Activated T-cell treated with anti-CD3 and anti-CD28 coated beads, Interleukin-2, amount 50 U/mL, for 1 hour (primary cell): Measurements from ENCODE around the gene SOS1.
"Not testable (repeated sequence)": the region's sequence is repeated elsewhere in the genome, so short reads cannot be mapped to it uniquely, and the experiment has no call there.

Experiments
- DNase-seq: peaks from one replicate; pipeline ENCODE4 v3.0.0-alpha.2; 2020

The SOS1 gene

DNA sequence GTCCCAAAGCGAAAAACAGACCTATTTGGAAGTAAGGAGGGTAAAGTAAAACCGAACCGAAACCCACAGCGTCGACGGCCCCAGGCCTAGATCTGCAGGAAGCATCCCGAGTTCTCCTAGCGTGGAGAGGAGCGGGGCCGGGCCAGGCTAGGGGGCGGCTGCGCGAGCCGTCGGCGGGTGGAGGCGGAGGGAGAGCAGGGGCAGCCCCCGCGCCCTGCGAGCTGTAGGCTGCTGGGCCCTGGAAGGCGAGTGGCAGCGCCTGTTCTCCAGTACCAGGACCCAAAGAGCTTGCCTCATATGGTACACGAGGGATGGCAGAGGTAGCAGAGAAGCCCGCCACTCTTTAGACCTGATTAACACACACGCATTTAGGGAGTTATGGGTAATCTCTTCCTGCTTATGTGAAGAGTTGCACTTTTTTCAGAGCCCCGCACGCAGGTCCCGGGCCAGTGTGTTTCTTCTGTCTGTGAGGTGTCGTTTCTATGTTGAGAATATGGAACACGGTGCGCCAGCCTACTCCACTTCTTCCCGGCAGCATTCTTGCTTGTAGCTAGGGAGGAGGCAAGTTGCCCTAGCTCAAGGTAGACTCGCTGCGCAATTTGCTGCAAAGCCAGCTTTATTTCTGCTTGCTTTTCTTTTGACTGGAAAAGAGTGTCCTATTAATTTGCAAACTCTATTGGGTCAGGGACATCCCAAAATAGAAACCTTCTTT is 160.1 kb downstream of the SOS1 start:
- DNase-seq: no peak

DNA sequence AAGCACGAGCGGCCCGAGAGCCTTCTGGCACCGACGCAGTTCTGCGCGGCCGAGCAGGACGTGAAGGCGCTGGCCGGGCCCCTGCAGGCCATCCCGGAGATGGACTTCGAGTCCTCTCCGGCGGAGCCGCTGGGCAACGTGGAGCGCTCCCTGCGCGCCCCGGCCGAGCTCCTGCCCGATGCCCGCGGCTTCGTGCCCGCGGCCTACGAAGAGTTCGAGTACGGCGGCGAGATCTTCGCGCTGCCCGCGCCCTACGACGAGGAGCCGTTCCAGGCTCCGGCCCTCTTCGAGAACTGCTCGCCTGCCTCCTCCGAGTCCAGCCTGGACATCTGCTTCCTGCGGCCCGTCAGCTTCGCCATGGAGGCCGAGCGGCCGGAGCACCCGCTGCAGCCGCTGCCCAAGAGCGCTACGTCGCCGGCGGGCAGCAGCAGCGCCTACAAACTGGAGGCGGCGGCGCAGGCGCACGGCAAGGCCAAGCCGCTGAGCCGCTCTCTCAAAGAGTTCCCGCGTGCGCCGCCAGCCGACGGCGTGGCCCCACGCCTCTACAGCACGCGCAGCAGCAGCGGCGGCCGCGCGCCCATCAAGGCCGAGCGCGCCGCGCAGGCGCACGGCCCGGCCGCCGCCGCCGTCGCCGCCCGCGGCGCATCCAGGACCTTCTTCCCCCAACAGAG is 160.8 kb downstream of the SOS1 start:
- peak; percentile 65 for DNase-seq

GRCh38 chr2:38959466-38959865 is 161.4 kb downstream of the SOS1 start:
- DNase-seq: no peak

- no peak for DNase-seq
Observed at GRCh38 chr2:38957972-38958371, 162.9 kb downstream of the SOS1 start.

DNA sequence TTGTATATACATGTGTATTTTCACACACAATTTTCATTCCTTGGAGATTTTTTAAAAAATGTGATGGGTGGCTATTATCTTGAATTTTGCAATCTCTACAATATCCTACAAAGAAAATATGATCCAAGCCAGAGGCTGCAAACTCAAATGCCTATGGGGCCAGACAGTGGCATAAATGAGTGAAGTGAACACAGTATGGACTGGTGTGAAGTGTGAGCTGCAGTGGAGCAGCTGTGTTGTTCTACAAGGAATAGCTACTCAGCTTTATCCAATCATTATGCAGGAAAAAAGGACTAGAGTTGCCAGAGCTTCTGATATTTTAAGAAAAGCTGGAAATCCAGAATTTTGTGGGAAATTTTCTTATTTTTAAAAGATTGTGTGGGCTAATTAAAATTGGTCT is 169.1 kb downstream of the SOS1 start:
- no peak for DNase-seq

- DNase-seq: no peak
Observed at GRCh38 chr2:38948995-38949394, 171.9 kb downstream of the SOS1 start.

- no peak for DNase-seq
Observed at GRCh38 chr2:38948387-38948882, 172.4 kb downstream of the SOS1 start.

DNA sequence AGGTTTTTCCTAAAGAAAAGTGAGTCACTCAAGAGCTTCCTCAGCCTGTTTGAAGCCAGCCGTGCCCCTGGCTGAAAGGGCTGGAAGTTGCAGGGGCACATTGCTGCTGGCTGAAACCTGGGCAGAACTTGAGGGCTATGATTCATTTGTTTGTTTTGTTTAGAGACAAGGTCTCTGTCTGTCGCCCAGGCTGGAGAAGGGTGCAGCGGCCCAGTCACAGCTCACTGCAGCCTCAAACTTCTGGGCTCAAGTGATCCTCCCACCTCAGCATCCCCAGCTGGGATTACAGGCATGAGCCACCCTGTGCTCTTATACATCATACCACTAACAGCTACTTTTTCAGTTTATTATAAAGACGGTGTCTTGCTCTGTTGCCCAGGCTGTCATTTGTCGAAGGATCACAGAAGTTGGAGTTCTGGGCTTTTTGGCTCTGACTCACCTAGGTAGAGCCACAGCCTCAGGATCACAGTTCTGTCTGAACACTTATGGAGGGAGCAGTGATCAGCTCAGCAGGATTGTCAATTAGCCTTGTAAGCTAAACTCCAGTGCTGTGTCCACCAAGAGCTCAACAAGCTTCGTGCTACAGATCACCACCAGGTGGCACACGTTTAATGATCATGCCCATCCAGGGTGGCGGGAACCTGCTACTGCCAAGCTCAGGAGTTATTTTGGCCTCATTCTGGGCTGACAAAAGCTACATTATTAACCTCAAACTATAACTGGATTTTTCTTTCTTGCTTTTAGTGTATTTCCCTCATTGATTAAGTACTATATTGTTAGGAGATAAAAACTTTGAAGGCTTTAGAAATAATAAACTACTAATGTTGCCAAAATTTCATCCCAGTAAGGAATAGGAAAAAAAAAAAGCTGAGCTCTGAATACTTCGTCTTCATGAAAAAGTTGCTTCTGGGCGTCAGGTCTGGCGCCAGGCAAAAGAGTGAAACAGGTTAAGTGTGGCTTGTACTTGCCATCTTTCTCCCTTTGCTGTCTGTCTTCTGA is 173.3 kb downstream of the SOS1 start:
- DNase-seq: peak; percentile 50

DNA sequence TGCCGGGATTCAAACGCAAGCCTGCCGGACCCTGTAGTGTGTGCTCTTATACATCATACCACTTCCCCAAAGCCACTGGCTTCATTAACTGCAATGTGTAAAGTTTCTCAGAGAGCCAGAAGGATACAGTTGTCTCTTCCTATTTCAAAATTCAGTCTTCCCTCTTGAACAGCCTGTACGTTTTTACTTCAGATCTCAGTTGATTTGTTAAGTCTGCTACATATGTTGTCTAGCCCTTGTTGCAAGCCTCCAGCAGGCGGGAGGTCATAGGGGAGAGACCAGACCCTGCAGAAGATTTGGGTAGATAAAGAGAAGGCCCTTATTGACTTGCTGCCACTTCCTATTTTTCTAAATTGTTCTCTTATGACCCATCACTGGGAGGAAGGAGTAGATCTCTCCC is 174.9 kb downstream of the SOS1 start:
- DNase-seq: no peak

DNA sequence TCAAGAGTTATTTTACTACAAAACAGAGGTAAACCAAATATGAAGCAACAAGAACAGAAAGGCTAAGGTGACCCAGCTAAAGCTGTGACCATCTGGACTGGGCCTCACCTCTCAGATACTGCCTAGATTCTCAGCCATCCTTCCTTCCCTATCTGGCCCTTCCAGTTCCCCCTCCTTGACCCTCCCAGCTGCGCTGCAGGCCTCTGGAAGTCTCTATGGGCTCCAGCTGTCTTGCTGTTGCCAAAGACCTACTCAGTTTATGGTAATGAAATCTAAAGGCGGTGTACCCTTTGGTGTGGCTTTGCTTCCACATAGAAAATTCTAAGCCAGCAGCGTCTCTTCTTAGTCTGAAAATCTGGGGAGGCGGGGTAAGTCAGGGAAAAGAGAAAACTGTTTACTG is 175.5 kb downstream of the SOS1 start:
- DNase-seq: no peak

- no peak for DNase-seq
Observed at GRCh38 chr2:38943784-38944183, 177.1 kb downstream of the SOS1 start.

- no peak for DNase-seq
Observed at GRCh38 chr2:38940746-38941145, 180.1 kb downstream of the SOS1 start.

GRCh38 chr2:38937548-38937947 is 183.3 kb downstream of the SOS1 start:
- no peak for DNase-seq

DNA sequence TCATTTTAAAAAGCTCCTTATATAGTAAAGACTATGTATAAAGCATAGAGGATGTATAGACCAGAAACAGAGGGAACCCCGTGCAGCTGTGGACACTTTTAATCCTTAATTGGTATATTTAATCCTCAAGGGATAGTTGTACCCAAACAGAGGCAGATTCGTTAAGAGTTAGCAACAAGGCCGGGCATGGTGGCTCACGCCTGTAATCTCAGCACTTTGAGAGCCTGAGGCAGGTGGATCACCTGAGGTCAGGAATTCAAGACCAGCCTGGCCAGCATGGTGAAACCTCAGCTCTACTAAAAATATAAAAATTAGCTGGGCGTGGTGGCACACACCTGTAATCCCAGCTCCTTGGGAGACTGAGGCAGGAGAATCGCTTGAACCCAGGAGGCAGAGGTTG is 184.3 kb downstream of the SOS1 start:
- DNase-seq: not testable (repeated sequence)

DNA sequence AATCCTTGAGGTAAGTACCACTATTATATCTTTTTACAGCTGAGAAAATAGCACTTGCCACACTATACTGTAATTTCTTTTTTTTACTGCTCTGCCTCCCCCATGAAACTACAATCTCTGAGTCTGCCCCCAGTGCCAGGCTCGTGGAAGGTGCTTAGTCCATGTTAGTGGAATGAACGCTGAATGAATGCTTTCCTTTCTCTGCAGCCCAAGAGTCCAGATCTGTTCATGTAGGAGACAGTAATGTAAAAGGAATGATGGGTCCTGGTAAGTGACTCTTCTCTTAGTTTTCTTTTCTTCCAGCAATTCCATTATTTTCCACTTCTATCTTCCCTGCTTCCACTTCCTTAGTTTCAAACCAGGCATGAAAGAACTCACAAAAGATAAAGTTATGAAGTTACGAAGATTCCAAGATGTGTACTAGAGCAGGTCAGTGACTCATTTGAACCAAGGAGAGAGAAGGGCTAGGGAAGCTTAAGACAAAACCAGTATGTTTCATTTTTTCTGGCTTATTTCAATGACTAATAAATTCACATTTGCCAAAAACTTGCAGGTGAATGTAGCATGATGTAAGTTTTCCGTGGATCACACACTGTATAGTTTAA is 185.2 kb downstream of the SOS1 start:
- DNase-seq: no peak

GRCh38 chr2:38934742-38935141 is 186.1 kb downstream of the SOS1 start:
- DNase-seq: no peak

- no peak for DNase-seq
Observed at GRCh38 chr2:38933653-38934052, 187.2 kb downstream of the SOS1 start.

- no peak for DNase-seq
Observed at GRCh38 chr2:38932586-38932985, 188.3 kb downstream of the SOS1 start.
